Gastroesophageal sphincter (tissue), 4 donors: ENCODE data around the gene ITGA11. TPM values are rescaled to one million over a fixed set of nuclear protein-coding genes. Genes with fewer than 3 reads are reported as not detected.

Experiments
- ATAC-seq: fragments of 150-250 bp; one replicate; pipeline ENCODE4 v1.9.1; 2016; ENCODE audit warnings: mild to moderate bottlenecking, moderate library complexity
- H3K27ac ChIP-seq, 4 donors: fragments of 200-600 bp; sonication (generic) in 3 of 4; 1 replicate in 3 of 4; 2 replicates in 1 of 4; pipeline ENCODE4 v1.5.1; 2016 to 2019
- H3K27me3 ChIP-seq: fragments of 200-600 bp; sonication (generic); one replicate; pipeline ENCODE4 v1.5.1; 2019
- H3K36me3 ChIP-seq, 2 donors: fragments of 200-600 bp; sonication (generic); one replicate each; pipeline ENCODE4 v1.5.1; 2019; ENCODE audit warnings: control low read depth in 1 of 2
- H3K4me1 ChIP-seq, 3 donors: fragments of 200-600 bp; sonication (generic); 1 replicate in 2 of 3; 2 replicates in 1 of 3; pipeline ENCODE4 v1.5.1; 2016 to 2019; ENCODE audit warnings: control low read depth in 2 of 3
- H3K4me3 ChIP-seq, 2 donors: fragments of 200-600 bp; sonication (generic); one replicate each; pipeline ENCODE4 v1.5.1; 2019; ENCODE audit warnings: mild to moderate bottlenecking in 1 of 2, moderate library complexity in 1 of 2
- H3K9me3 ChIP-seq, 3 donors: fragments of 200-600 bp; sonication (generic); one replicate each; pipeline ENCODE4 v1.5.1; 2017 to 2019; ENCODE audit warnings: control low read depth in 2 of 3
- EP300 ChIP-seq: sonication (generic); formaldehyde crosslinking; IDR thresholded peaks from one replicate; pipeline ENCODE4 v1.6.1; 2017; ENCODE audit warnings: antibody characterized with exemption, mild to moderate bottlenecking
- POLR2A ChIP-seq, 2 donors: fragments of 450-650 bp; IDR thresholded peaks; one replicate each; pipeline ENCODE4 v1.6.1; 2017; ENCODE audit warnings: antibody characterized with exemption in 2 of 2, mild to moderate bottlenecking in 2 of 2, moderate library complexity in 1 of 2
- POLR2AphosphoS5 ChIP-seq: sonication (generic); formaldehyde crosslinking; IDR thresholded peaks from one replicate; pipeline ENCODE4 v1.6.1; 2017; ENCODE audit warnings: antibody characterized with exemption
- WGBS, 2 donors: methylation state at CpG; one replicate each; pipeline ENCODE4 v1.1.5; 2018; ENCODE audit warnings: low coverage in 1 of 2; 5-methylcytosine and 5-hydroxymethylcytosine counted together
- total RNA-seq, 4 donors: library from RNA; depleted of rRNA; stranded (reverse); fragments of >200 nt; gene quantifications; one replicate each; pipeline ENCODE4 v1.1.0, GENCODE V29; 2016
- TF ChIP-seq, protein P1 (sequence below), 4 experiments: fragments of 200-600 bp in 2 of 4; fragments of 450-650 bp in 2 of 4; sonication (generic) in 1 of 4; IDR thresholded peaks; one replicate each; pipeline ENCODE4 v1.5.1; 2017 to 2019; ENCODE audit warnings: antibody characterized with exemption in 4 of 4, mild to moderate bottlenecking in 2 of 4, moderate library complexity in 2 of 4

Gene ITGA11
- total RNA-seq, 4 donors from 2014 or later: 3.8 to 9.5 (median 6.7) TPM

DNA sequence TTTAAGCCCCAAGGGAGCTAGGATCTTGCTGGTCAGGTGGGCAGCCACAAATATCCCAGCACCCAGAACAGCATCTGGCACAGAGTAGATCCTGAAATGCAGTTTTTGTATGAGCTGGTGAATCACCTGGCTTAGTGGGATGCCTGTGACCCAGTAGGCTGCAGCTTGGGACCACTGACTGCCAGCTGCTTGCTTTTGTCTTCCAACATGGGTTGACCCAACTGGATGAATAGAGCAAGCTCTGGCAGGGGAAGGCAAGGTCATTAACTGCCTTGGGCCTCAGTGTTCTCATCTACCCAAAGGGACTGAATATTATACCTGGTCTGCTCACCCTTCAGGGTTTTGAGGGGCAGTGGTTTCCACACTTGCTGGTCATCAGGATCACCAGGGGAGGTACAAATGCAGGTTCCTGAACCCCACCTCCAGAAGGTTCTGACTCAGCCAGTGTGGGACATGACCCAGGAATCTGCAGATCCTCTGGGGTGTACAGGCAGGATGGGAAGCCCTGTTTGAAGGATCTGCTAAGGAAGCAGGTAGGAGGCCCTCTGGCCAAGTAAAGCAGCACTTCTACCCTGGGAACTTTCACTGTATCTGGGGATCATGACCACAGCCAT, 55.4 kb downstream of the ITGA11 start:
- Histone ChIP-seq H3K27ac (no peak overlapping the region), H3K9me3 (no peaks in the 10 kb centered on the region), H3K36me3 (no peaks in the 10 kb centered on the region), H3K4me1 (no peaks in the 10 kb centered on the region), H3K27me3 (no peaks in the 10 kb centered on the region), H3K4me3 (no peak overlapping the region)
- no peak for TF ChIP-seq POLR2A (IDR thresholded peaks at IDR 0.05)
- no peak for TF ChIP-seq POLR2AphosphoS5
- no peak for TF ChIP-seq EP300
- TF ChIP-seq, protein P1, sequence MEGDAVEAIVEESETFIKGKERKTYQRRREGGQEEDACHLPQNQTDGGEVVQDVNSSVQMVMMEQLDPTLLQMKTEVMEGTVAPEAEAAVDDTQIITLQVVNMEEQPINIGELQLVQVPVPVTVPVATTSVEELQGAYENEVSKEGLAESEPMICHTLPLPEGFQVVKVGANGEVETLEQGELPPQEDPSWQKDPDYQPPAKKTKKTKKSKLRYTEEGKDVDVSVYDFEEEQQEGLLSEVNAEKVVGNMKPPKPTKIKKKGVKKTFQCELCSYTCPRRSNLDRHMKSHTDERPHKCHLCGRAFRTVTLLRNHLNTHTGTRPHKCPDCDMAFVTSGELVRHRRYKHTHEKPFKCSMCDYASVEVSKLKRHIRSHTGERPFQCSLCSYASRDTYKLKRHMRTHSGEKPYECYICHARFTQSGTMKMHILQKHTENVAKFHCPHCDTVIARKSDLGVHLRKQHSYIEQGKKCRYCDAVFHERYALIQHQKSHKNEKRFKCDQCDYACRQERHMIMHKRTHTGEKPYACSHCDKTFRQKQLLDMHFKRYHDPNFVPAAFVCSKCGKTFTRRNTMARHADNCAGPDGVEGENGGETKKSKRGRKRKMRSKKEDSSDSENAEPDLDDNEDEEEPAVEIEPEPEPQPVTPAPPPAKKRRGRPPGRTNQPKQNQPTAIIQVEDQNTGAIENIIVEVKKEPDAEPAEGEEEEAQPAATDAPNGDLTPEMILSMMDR (IDR thresholded peaks at IDR 0.05): no peak
- ATAC-seq: no peak

DNA sequence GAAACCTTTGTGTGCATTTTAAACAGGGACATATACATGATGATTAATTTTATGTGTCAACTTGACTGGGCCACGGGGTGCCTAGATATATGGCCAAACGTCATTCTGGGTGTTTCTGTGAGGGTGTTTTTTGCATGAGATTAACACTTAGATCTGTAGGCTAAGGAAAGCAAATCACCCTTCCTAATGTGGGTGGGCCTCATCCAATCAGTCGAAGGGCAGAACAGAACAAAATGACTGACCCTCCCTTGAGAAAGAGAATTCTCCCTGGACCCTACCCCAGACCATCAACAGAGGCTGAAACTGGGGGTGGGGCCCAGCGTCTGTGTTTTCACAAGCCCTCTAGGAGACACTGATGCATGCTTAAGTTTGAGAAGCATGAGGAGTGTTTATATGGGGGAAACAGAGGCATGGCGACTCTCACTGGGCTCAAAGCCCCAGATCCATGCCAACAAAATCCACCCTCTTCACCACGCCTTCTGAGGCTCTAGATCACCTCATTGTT, 56.2 kb downstream of the ITGA11 start:
- TF ChIP-seq POLR2AphosphoS5: no peak
- TF ChIP-seq POLR2A (IDR thresholded peaks at IDR 0.05): no peak
- TF ChIP-seq, protein P1 (IDR thresholded peaks at IDR 0.05): no peak
- TF ChIP-seq EP300: no peak
- Histone ChIP-seq H3K36me3 (no peaks in the 10 kb centered on the region), H3K9me3 (no peaks in the 10 kb centered on the region), H3K27me3 (no peaks in the 10 kb centered on the region), H3K4me3 (no peak overlapping the region), H3K27ac (no peak overlapping the region), H3K4me1 (no peaks in the 10 kb centered on the region)
- no peak for ATAC-seq
- 94 to 100% methylated on average over 1 to 4 of the region's 6 CpGs for WGBS, 2 donors

DNA sequence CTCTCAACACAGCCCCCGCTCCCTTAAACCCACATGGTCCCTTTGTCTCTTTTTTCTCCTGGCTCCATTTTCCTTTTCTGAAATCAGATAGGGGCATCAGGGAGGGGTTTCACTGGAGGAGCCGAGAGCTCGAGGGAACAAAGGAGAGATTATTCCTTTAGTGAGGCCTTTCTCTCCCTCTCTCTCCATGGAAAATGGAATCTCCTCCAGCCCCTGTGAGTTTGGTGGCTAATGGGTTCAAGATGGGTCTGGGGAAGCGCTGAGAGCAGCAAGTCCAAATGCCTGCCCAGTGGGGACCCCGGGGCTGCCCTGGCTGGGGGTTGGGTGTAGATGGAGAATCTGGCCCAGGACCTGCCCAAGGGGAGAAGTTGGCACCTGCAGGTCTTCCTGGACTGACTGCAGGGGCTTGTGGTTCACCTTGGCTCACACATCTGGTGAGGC, 56.8 kb downstream of the ITGA11 start:
- no peak overlapping the region for H3K4me3 ChIP-seq
- no peaks in the 10 kb centered on the region for H3K36me3 ChIP-seq
- no peaks in the 10 kb centered on the region for H3K4me1 ChIP-seq
- H3K9me3 ChIP-seq: no peaks in the 10 kb centered on the region
- H3K27ac ChIP-seq: no peak overlapping the region
- 100% methylated on average over 1 of the region's 5 CpGs for WGBS, 2 donors
- TF ChIP-seq POLR2AphosphoS5 (no peak), POLR2A (IDR thresholded peaks at IDR 0.05) (no peak), EP300 (no peak)
- TF ChIP-seq, protein P1 (IDR thresholded peaks at IDR 0.05): no peak
- no peak for ATAC-seq
- H3K27me3 ChIP-seq: no peaks in the 10 kb centered on the region

DNA sequence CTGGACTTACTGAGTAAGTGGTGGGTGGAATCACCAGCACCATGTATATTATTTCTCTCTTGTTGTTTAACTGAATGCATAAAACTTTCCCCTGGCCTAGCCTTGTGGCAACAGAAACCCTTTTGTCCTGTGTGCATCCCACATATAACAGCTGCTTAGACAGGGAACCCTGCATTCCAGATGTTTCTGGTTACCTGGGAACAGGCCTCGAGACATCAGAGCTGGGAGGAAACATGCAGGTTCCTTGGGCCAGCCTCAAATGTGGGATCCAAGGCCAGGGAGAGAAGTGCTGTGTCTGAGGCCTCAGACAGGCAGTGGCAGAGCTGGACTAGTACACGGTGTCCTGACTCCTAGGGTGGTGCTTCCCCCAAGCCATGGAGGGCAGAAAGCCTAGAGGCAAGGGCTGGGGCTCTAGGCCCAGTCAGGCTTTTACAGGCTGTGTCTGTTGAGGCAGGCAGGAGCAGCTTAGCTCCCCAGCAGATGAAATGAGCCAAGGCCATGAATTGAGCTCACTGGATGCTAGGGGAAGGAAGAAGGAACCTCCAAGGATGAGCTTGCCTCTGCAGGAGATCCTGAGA, 57.7 kb downstream of the ITGA11 start:
- no peak for ATAC-seq

More for the DNA sequence above, 57.7 kb downstream of the ITGA11 start:
- Histone ChIP-seq H3K27ac (no peak overlapping the region), H3K27me3 (no peaks in the 10 kb centered on the region), H3K36me3 (no peaks in the 10 kb centered on the region), H3K4me3 (no peak overlapping the region), H3K9me3 (no peaks in the 10 kb centered on the region), H3K4me1 (no peaks in the 10 kb centered on the region)
- no CpG with 5 or more reads among the region's 2 CpGs for WGBS, 2 donors
- TF ChIP-seq POLR2A (IDR thresholded peaks at IDR 0.05) (no peak), EP300 (no peak), POLR2AphosphoS5 (no peak)
- TF ChIP-seq, protein P1 (IDR thresholded peaks at IDR 0.05): no peak
